ENCODE data around the gene PLEKHM1.
"Not testable (repeated sequence)": the region's sequence is repeated elsewhere in the genome, so short reads cannot be mapped to it uniquely, and the experiment has no call there.

GRCh38 chr17:45499208-45499607, 8.7 kb upstream of the PLEKHM1 start:
- not testable (repeated sequence) for TF ChIP-seq CTCF (IDR thresholded peaks at IDR 0.05; ENCODE audit: low read depth, low read length); MYC (IDR thresholded peaks at IDR 0.05; ENCODE audit: low read depth, low read length); POLR2A (IDR thresholded peaks at IDR 0.05; ENCODE audit: extremely low read depth, insufficient read length)
